SW 1271 (cell line): ENCODE measurements around the gene CISH.
A peak's percentile ranks its signal among the peaks of the same experiment; 100 is the strongest.

Source experiments
- DNase-seq, 2 experiments: peaks; one replicate each; lab custom pipeline; 2025; lab: John Stamatoyannopoulos, UW

Gene CISH

DNA sequence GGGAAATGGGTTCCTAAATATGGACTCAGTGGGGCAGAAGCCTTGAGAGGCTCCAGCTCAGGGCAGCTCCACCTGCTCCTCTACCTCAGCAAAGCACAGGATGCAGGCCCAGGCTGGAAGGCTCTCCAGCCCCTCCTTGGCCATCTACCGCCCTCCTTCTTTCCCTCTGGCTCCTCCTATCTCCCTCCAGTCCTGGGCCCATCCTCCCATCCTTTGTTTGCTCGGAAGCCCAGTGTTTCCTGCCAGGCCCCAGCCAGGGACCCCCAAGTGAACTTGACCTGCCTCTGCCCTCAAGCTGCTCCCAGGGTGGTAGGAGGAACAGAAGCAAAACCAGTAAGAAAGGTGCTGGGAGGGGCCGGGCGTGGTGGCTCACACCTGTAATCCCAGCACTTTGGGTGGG is 25.4 kb upstream of the CISH start:
- DNase-seq, result no peak

- no peak for DNase-seq
Observed at GRCh38 chr3:50635066-50635465, 23.5 kb upstream of the CISH start.

DNA sequence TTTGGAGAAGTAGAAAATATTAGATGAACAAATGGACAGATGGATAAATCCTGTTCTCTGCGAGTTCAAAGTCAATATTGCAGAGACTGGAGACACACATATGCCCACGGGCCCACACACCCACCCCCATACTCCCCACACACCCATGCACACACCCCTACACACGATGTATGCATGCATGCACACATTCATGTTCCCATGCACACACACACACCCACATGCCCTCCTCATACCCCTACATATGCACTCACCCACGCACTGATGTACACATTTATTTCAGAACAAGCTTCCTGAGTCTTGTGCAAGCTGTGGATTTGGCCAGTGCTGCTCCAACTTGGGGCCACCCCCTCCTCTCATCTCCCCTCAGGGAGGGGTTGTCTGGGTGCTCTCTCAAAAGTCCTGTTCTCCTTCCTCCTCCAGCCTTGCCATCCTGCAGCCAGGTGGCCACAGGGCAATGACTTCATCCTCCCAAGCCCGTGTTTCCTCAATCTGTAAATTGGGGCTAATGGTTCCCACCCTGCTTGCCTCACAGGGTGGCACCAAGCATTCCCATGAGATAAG is 21.7 kb upstream of the CISH start:
- DNase-seq, result no peak

- DNase-seq, result no peak
Observed at GRCh38 chr3:50632450-50632849, 20.9 kb upstream of the CISH start.

DNA sequence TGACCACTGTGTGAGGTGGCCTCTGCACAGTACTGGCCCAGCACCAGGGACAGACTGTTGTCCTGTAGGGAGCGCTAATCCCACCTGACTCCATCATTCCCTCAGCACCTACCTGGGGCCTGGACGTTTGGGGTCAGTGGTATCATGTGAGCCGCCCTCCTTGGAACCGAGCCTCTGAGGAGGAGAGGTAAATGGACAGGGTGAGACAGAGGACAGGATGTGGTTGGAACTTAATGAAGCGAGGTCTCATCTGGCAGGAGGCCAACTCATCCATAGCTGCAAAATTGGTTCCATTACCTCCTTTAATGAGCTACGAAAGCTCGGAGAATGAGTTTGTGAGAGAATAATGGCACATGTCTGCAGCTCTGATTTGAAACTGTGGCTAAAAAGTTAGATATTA is 19.3 kb upstream of the CISH start:
- DNase-seq, result no peak

DNA sequence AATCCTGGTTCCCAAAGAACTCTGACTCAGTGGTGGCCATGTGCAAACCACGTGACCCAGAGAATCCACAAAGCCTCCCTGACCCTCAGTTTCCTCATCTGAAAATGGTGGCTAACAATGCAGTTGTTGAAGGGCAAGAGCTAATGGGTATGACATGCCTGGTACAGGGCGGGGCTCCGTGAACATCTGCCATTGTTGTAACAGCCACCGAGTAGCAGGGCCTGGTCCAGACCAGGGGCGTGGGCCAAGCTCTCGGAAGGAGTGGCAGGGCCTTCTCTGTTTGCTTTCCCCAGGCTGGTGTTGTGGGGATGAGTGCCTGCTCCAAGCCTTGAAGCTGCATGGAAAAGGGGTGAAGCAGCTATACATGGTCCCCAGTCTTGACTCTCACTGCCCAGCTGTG is 18.8 kb upstream of the CISH start:
- no peak for DNase-seq

DNA sequence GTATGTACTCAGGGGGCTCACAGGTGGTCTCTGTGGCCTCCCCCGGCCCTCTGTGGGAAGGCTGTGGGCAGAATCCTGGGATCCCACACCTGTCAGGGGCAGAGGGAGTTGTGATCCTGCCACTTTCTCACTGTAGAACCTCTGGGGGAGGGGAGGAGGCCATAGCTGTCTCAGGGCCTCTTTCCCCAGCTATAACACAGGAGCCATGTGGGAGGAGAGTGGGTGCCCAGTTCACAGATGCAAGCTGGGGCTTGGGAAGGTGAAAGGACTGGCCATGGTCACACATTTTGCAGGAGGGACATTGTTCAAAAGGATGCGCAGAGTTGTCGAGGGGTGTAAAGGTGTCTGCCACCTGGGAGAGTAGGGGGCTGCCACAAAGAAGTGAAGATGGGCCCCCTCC is 17.0 kb upstream of the CISH start:
- no peak for DNase-seq

DNA sequence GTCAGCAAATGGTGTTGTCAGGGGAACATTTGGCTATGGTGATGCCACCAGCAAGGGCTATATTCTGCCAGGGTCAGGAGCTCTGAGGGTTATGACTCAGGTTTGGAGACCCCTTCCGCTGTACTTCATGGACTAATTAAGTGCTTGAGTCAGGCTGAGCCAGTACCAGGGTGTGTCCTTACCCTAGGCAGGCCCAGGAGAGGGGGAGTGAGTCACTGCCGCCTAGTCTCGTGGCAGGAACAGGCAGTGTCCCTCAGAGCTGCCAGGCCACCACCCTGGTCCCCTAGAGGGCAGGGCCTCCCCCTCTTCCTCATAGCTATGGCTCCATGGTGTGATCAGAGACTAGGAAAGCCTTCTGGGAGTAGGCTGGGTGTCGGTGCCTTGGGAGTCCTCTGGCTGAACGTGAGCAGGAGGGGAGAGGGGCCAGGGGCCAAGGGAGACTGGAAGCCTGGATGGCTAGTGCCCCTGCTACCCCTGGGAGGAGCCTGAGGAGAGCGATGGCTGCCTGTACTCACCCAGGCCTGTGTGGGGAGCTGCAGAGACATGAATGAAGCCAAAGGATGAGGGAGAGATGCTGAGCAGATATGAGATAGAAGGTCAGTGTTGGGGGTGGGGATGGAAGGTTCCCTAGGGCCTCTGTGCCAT is 16.0 kb upstream of the CISH start:
- DNase-seq, result peak; percentile 67 to 84

GRCh38 chr3:50626401-50626800 is 14.8 kb upstream of the CISH start:
- no peak for DNase-seq

GRCh38 chr3:50625231-50626182 is 13.9 kb upstream of the CISH start:
- no peak for DNase-seq

DNA sequence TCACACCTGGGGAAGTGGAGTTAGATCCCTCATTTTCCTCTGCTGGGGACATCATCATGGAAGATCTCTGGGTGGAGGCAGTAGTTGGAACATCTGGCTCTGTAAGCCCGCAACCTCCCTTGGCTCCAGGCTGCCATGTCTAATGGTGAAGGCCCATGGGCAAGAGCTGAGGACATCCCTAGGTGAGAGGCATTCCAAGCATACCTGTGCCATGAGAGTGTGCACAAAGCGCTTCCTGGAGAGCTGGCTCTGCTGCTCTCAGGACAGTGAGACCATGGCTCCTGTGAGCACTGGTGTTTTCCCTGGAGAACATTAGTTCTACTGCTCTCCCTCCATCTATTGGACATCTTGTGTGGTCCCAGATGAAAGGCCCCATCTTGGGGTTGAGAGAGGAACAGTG is 13.1 kb upstream of the CISH start:
- peak in 1 of 2 experiments; percentile 11 for DNase-seq

- no peak for DNase-seq
Observed at GRCh38 chr3:50623840-50624474, 12.4 kb upstream of the CISH start.

DNA sequence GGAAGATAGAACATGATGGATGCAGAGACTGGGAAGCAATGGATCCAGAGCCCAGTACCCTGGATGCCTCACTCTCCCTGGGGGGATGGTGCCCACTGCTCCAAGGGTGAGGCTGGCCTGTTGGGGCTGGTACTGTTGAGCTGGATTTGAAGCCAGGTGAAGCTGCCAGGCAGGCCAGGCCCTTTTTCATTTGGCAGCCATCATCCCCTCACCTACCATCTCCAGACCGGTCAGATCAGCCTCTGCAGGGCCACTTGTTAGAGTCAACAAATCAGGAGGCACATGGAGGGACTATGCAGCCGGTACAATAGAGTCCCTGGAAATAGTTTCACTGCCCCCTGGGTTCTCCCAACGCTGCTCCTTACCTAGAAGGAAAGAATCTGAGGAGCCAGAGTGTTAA is 11.3 kb upstream of the CISH start:
- DNase-seq, result no peak

GRCh38 chr3:50620820-50621219 is 9.2 kb upstream of the CISH start:
- no peak for DNase-seq

DNA sequence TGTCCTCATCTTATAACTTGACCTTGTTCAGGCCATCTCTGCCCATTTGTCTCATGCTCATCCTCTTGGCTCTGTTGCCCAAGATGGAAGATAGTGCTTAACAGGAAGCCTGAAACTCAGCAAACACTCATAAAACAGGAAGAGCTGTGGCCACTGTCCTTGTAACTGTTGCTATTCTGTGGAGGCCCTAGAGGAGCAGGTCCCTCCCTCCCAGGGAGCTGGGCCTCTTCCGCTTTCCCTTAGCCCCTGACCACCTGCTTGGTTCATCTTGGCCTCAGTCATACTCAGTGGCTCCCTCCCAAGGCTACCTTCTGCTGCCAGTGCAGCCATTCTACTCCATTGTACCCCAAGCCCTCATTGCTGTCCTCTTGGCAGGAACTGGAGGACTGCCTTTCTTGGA is 8.8 kb upstream of the CISH start:
- no peak for DNase-seq

DNA sequence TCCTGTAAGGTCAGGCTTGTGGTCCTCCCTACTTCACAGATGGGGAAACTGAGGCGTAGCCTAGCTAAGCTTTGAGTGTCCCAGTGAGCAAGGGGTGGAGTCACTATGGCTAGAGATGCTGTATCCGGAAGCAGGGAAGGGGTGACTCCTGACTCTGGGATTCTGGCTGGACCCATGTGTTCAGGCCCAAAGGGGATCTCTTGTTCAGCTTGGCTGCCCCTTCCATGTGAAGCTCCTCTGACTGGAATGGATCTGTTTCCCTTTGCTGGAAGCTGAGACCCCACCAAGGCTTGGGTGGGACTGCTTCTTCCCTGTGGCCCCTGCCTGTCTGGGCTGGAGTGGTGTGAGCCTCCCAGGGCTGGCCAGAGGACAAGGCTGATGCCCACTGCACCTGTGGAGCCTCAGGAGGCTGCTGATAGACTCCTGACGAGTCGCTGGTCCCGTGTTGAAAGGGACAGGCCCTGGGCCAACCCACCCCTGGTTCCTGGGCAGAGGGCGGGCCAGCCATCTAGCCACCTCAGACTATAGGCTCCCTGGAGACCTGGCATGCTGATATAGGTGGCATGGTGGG is 6.4 kb upstream of the CISH start:
- DNase-seq, result no peak

- DNase-seq, result no peak
Observed at GRCh38 chr3:50617096-50617791, 5.7 kb upstream of the CISH start, which contains the start of gene MAPKAPK3. TSS of gene MAPKAPK3 (plus strand) at chr3:50617151. CDS start at chr3:50617566, 415 bp downstream.

DNA sequence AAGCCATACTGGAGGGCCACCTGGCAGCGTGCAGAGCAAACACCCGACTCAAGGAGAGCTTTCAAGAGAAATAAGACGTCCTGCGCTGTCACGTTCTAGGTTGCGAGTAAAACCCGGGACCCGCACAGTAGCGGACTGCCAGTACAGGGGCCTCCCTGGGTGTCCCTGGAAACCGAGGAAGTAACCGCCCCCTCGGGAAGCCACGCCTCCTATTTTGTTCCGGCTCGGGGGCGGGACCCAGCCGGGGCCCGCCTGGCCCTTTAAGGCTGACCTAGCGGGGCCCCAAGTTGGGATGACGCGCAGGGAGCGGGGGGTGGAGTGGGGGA is 5.2 kb upstream of the CISH start:
- peak; percentile 35 to 75 for DNase-seq

DNA sequence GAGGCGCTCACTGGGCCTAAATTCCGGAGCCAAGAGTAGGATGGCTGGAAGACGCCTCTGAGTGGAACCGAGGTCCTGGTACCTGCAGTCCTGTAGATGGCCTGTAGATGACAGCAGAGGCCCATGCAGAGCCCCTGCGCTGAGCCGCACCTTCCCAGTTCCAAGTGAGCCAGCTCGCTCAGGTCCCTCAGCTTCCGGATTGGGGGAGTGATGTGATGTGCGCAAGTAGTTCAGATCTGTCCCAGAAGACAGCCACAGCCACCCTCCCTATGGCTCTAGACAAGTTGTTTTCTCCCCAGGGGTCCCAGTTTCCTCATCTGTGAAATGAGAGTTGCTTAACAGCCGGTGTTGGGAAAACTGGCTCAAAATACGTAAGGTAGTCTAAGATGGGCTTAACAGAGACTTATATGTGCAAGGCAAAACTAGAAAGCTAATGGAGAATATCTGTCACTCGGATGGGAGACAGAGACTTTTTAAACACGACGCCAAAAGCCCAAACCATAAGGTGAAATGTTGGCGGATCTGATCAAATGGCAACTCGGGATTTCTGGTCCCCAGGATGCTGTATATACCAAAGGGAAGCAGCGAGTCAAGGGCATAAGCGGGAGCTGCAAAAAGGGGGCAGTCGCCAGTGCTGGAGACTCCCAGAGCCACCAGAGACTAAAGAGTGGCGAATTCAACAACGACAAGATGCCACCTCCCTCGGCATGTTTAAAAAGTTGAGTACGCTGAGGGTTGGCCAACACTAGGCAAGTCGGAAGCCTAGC is 4.6 kb upstream of the CISH start:
- peak; percentile 34 to 70 for DNase-seq

DNA sequence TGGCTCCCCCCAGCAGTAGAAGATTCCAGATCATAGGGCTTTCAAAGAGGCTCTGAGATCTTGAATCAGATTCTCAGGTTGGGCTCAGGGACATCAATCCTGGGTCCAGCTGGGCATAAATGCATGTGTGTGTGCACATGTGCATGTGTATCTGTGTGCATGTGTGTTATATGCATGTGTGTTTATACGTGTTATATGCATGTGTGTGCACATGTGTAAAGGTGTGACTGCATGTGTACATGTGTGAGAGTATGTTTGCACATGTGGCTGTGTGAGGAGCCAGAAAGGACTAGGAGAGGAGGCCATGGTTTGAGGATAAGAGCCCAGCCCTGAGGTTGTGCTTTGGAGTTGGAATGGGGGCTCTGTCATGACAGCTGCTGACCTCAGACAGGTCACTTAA is 3.6 kb upstream of the CISH start:
- DNase-seq, result no peak
